GM12801 (cell line): Measurements from ENCODE around the gene SFXN4.

Experiments
- CTCF ChIP-seq: IDR thresholded peaks from one replicate; pipeline ENCODE4 v1.5.1; 2011; ENCODE audit warnings: control low read depth; ENCODE audit not compliant: insufficient read length; ENCODE audit errors: extremely low read depth

Gene SFXN4

GRCh38 chr10:119183664-119184412 lies 18.3 kb upstream of the SFXN4 start:
- TF ChIP-seq CTCF, result no peak

- no peak for TF ChIP-seq CTCF
Measured at GRCh38 chr10:119178372-119179119, 13.0 kb upstream of the SFXN4 start, which contains the start of gene PRDX3. PRDX3 (minus strand) TSS chr10:119178812; CDS start chr10:119178790, 22 bp downstream.

- no peak for TF ChIP-seq CTCF
Measured at GRCh38 chr10:119177708-119178371, 12.3 kb upstream of the SFXN4 start.

- TF ChIP-seq CTCF, result no peak
Measured at GRCh38 chr10:119176166-119176565, 10.7 kb upstream of the SFXN4 start.

- no peak for TF ChIP-seq CTCF
Measured at GRCh38 chr10:119174109-119174508, 8.6 kb upstream of the SFXN4 start.

- TF ChIP-seq CTCF, result no peak
Measured at GRCh38 chr10:119167041-119167440, 1.5 kb upstream of the SFXN4 start.

- no peak for TF ChIP-seq CTCF
Measured at GRCh38 chr10:119166564-119166963, 1.1 kb upstream of the SFXN4 start.
